ENCODE data around the gene RPP21.

GRCh38 chr6:30312676-30313321, 32.2 kb upstream of the RPP21 start:
- no peak for TF ChIP-seq EP300 (conservative IDR thresholded peaks at IDR 0.05; ENCODE audit: poor library complexity, severe bottlenecking)
- TF ChIP-seq CTCF (IDR thresholded peaks at IDR 0.05; ENCODE audit: poor library complexity, severe bottlenecking): no peak
- TF ChIP-seq POLR2AphosphoS5 (IDR thresholded peaks at IDR 0.05): no peak
- no peak for TF ChIP-seq SMC3 (conservative IDR thresholded peaks at IDR 0.05; ENCODE audit: poor library complexity)
- TF ChIP-seq RAD21 (conservative IDR thresholded peaks at IDR 0.05): no peak
- no peak for TF ChIP-seq EZH2 (IDR thresholded peaks at IDR 0.05; ENCODE audit: borderline replicate concordance, insufficient read depth, low read length, poor library complexity, severe bottlenecking)
- TF ChIP-seq MXI1 (conservative IDR thresholded peaks at IDR 0.05; ENCODE audit: poor library complexity, severe bottlenecking): no peak
- TF ChIP-seq REST (IDR thresholded peaks at IDR 0.05; ENCODE audit: borderline replicate concordance): no peak
- TF ChIP-seq TAF1 (IDR thresholded peaks at IDR 0.05; ENCODE audit: low read depth): no peak
